Naive thymus-derived CD4-positive, alpha-beta T cell (primary cell): Measurements from ENCODE around the gene SLC7A6. TPM values are rescaled to one million over a fixed set of nuclear protein-coding genes. Genes with fewer than 3 reads are reported as not detected.

ENCODE experiments used
- ATAC-seq: fragments of 150-1000 bp; cut with Tn5 transposase; 2 replicates; pipeline ENCODE4 v1.10.0; 2021; ENCODE audit warnings: mild to moderate bottlenecking, moderate library complexity
- CTCF ChIA-PET: fragments of 350-600 bp; sonication (Branson Sonifier 250); formaldehyde crosslinking; loops from one replicate; lab custom pipeline; 2021; ENCODE audit warnings: antibody characterized with exemption; lab: Charles Lee
- POLR2A ChIA-PET: fragments of 350-600 bp; sonication (Branson Sonifier 250); formaldehyde crosslinking; loops from one replicate; lab custom pipeline; 2021; ENCODE audit warnings: antibody characterized with exemption, inconsistent platforms; lab: Charles Lee
- DNase-seq, 9 donors: peaks; one replicate each; pipeline versions ENCODE4 v3.0.0 to v3.0.0-alpha.2; 2020 to 2022; ENCODE audit warnings: mixed read lengths in 1 of 9
- H3K27ac ChIP-seq: one replicate; pipeline ENCODE4 v1.7.0; 2013; ENCODE audit warnings: mild to moderate bottlenecking, low read depth, low read length, moderate library complexity
- H3K27me3 ChIP-seq, 2 donors: one replicate each; pipeline ENCODE4 v1.7.0; 2013; ENCODE audit warnings: low read length in 2 of 2, mild to moderate bottlenecking in 2 of 2, moderate library complexity in 2 of 2; ENCODE audit not compliant: control insufficient read depth in 2 of 2, insufficient read depth in 2 of 2
- H3K36me3 ChIP-seq, 3 experiments: 1 replicate in 2 of 3; 2 replicates in 1 of 3; pipeline ENCODE4 v1.7.0; 2013; ENCODE audit warnings: low read length in 3 of 3, mild to moderate bottlenecking in 3 of 3, moderate library complexity in 1 of 3; ENCODE audit not compliant: insufficient read depth in 3 of 3, control insufficient read depth in 2 of 3
- H3K4me1 ChIP-seq, 2 donors: one replicate each; pipeline ENCODE4 v1.7.0; 2013; ENCODE audit warnings: low read length in 2 of 2, mild to moderate bottlenecking in 2 of 2, moderate library complexity in 1 of 2; ENCODE audit not compliant: control insufficient read depth in 2 of 2, insufficient read depth in 2 of 2
- H3K4me3 ChIP-seq: 2 replicates; pipeline ENCODE4 v1.7.0; 2013; ENCODE audit warnings: mild to moderate bottlenecking, low read length
- H3K9me3 ChIP-seq, 3 experiments: 1 replicate in 2 of 3; 2 replicates in 1 of 3; pipeline ENCODE4 v1.7.0; 2013; ENCODE audit warnings: low read length in 3 of 3; ENCODE audit not compliant: control insufficient read depth in 2 of 3
- H3K27ac Mint-ChIP-seq, 9 donors: one replicate each; pipeline ENCODE4 v1.8.0; 2020 to 2022; ENCODE audit warnings: mixed read lengths in 9 of 9, mild to moderate bottlenecking in 8 of 9, moderate library complexity in 5 of 9, inconsistent platforms in 2 of 9
- H3K27me3 Mint-ChIP-seq, 5 donors: one replicate each; pipeline ENCODE4 v1.8.0; 2021 to 2022; ENCODE audit warnings: mixed read lengths in 5 of 5, mild to moderate bottlenecking in 1 of 5
- H3K36me3 Mint-ChIP-seq, 5 donors: one replicate each; pipeline ENCODE4 v1.8.0; 2020 to 2022; ENCODE audit warnings: mixed read lengths in 5 of 5, mild to moderate bottlenecking in 3 of 5, inconsistent platforms in 1 of 5
- H3K4me1 Mint-ChIP-seq, 7 donors: one replicate each; pipeline ENCODE4 v1.8.0; 2020 to 2022; ENCODE audit warnings: mixed read lengths in 7 of 7, mild to moderate bottlenecking in 3 of 7, inconsistent platforms in 1 of 7
- H3K4me3 Mint-ChIP-seq, 10 donors: one replicate each; pipeline ENCODE4 v1.8.0; 2020 to 2022; ENCODE audit warnings: mild to moderate bottlenecking in 10 of 10, mixed read lengths in 10 of 10, moderate library complexity in 6 of 10, inconsistent platforms in 2 of 10
- H3K9me3 Mint-ChIP-seq, 11 donors: one replicate each; pipeline ENCODE4 v1.8.0; 2020 to 2022; ENCODE audit warnings: mixed read lengths in 11 of 11, mild to moderate bottlenecking in 4 of 11, inconsistent platforms in 1 of 11, moderate library complexity in 1 of 11
- intact Hi-C, 2 donors: fragments of 100-400 bp; cut with micrococcal nuclease; formaldehyde crosslinking; loops; one replicate each; pipeline ENCODE4 v1.15.1; 2023
- polyA plus RNA-seq, 2 donors: library from polyadenylated mRNA; unstranded; fragments of 300-500 nt; fragmentation: Illumina TruSeq; gene quantifications; one replicate each; pipeline ENCODE4 v1.2.3, GENCODE V29; 2021
- total RNA-seq, 6 experiments: library from RNA in 5 of 6; stranded (reverse) in 5 of 6; gene quantifications; 1 replicate in 5 of 6; 2 replicates in 1 of 6; pipeline ENCODE4 v1.2.3 and lab custom pipeline; 2021 to 2026

Gene SLC7A6
- total and polyA plus RNA-seq, 7 experiments from 2014 or later: 29.3 to 248 (median 163) TPM

GRCh38 chr16:68235887-68236136 lies 28.5 kb upstream of the SLC7A6 start, which contains the start of gene ESRP2:
Gene ESRP2 (minus strand): TSS chr16:68236127. CDS start chr16:68236045, 82 bp downstream.
- Histone ChIP-seq H3K36me3 (peaks cover 0 to 7% (median 0%) of the 10 kb centered on the region in 3 experiments), H3K4me1 (peaks cover 6 to 10% of the 10 kb centered on the region in 2 donors), H3K4me3 (peak within 1 kb of the TSS; percentile 91), H3K27ac (peak within 1 kb of the TSS; percentile 67), H3K9me3 (no peaks in the 10 kb centered on the region), H3K27me3 (no peaks in the 10 kb centered on the region)
- peaks cover 23 to 45% (median 34%) of the 10 kb centered on the region in 7 donors for H3K4me1 Mint-ChIP-seq
- H3K36me3 Mint-ChIP-seq: peaks cover 0 to 2% (median 0%) of the 10 kb centered on the region in 5 donors
- intact Hi-C loops: loop anchor here (2.0 to 10.0 kb wide), 8 partner anchors 25 to 571 kb away; partner anchors contain the start of genes ACD (in 1 of the 2), C16orf86 (in 1 of the 2), ENKD1 (in 1 of the 2) and NFATC3 (in 1 of the 2)
- DNase-seq (no peak), ATAC-seq (no peak)
- H3K27ac Mint-ChIP-seq: peak within 1 kb of the TSS; percentile 9 to 95 (median 89)
- peaks cover 0 to 13% (median 0%) of the 10 kb centered on the region in 5 donors for H3K27me3 Mint-ChIP-seq
- ChIA-PET CTCF (no interaction called here), POLR2A (interaction anchor here (1.0 to 1.7 kb wide), 2 partner anchors 81 to 151 kb away, joined by 5 to 9 read pairs; partner anchors contain the start of gene NFATC3)
- H3K4me3 Mint-ChIP-seq: peak within 1 kb of the TSS; percentile 90 to 99 (median 96)
- peaks cover 0 to 5% (median 0%) of the 10 kb centered on the region in 11 donors for H3K9me3 Mint-ChIP-seq

GRCh38 chr16:68236137-68236825 lies 28.0 kb upstream of the SLC7A6 start:
- peaks cover 0 to 5% (median 0%) of the 10 kb centered on the region in 11 donors for H3K9me3 Mint-ChIP-seq
- peak in 6 of 9 donors; percentile 30 to 49 (median 32) for DNase-seq
- peak overlapping the region; percentile 67 for H3K27ac ChIP-seq
- POLR2A ChIA-PET: interaction anchor here (0.8 to 2.3 kb wide), 10 partner anchors 9 to 300 kb away, joined by 3 to 9 read pairs (median 5); partner anchors contain the start of gene NFATC3
- no peaks in the 10 kb centered on the region for H3K9me3 ChIP-seq
- peak; percentile 9 for ATAC-seq
- peaks cover 0 to 13% (median 0%) of the 10 kb centered on the region in 5 donors for H3K27me3 Mint-ChIP-seq
- H3K4me1 ChIP-seq: peaks cover 6 to 10% of the 10 kb centered on the region in 2 donors
- intact Hi-C loops: loop anchor here (2.0 to 10.0 kb wide), 8 partner anchors 25 to 571 kb away; partner anchors contain the start of genes ACD (in 1 of the 2), C16orf86 (in 1 of the 2), ENKD1 (in 1 of the 2) and NFATC3 (in 1 of the 2)
- peak overlapping the region; percentile 90 to 99 (median 96) for H3K4me3 Mint-ChIP-seq
- H3K4me1 Mint-ChIP-seq: peaks cover 23 to 45% (median 34%) of the 10 kb centered on the region in 7 donors
- peak overlapping the region in 8 of 9 donors; percentile 69 to 95 (median 90) for H3K27ac Mint-ChIP-seq
- peaks cover 0 to 2% (median 0%) of the 10 kb centered on the region in 5 donors for H3K36me3 Mint-ChIP-seq
- peak overlapping the region; percentile 91 for H3K4me3 ChIP-seq
- peaks cover 0 to 2% (median 0%) of the 10 kb centered on the region in 3 experiments for H3K36me3 ChIP-seq
- CTCF ChIA-PET: interaction anchor here (0.6 to 1.2 kb wide), 2 partner anchors 19 to 197 kb away, joined by 3 read pairs; no protein-coding TSS in a partner anchor
- H3K27me3 ChIP-seq: no peaks in the 10 kb centered on the region

- Histone ChIP-seq H3K27me3 (no peaks in the 10 kb centered on the region), H3K9me3 (no peaks in the 10 kb centered on the region), H3K27ac (peak overlapping the region; percentile 67), H3K36me3 (no peaks in the 10 kb centered on the region), H3K4me3 (peak overlapping the region; percentile 91), H3K4me1 (peaks cover 6 to 10% of the 10 kb centered on the region in 2 donors)
- ChIA-PET CTCF (interaction anchor here (0.6 to 1.2 kb wide), 3 partner anchors 19 to 197 kb away, joined by 3 read pairs; no protein-coding TSS in a partner anchor), POLR2A (interaction anchor here (0.7 to 2.4 kb wide), 12 partner anchors 9 to 301 kb away, joined by 3 to 9 read pairs (median 4); partner anchors contain the start of genes NFATC3, PRMT7 and SLC7A6OS)
- peak in 3 of 9 donors; percentile 27 to 30 (median 29) for DNase-seq
- Mint-ChIP-seq H3K9me3 (peaks cover 0 to 5% (median 0%) of the 10 kb centered on the region in 11 donors), H3K4me3 (peak overlapping the region; percentile 90 to 99 (median 96)), H3K4me1 (peaks cover 23 to 45% (median 34%) of the 10 kb centered on the region in 7 donors), H3K36me3 (no peaks in the 10 kb centered on the region), H3K27ac (peak overlapping the region in 8 of 9 donors; percentile 69 to 95 (median 88)), H3K27me3 (peaks cover 0 to 13% (median 0%) of the 10 kb centered on the region in 5 donors)
- intact Hi-C loops: loop anchor here (1.0 to 10.0 kb wide), 10 partner anchors 8 to 572 kb away; partner anchors contain the start of genes PLA2G15 (in 2 of the 2), ACD (in 1 of the 2), C16orf86 (in 1 of the 2) and ENKD1 (in 1 of the 2)
- no peak for ATAC-seq
Measured at GRCh38 chr16:68236826-68237242, 27.5 kb upstream of the SLC7A6 start.

- peaks cover 0 to 5% (median 0%) of the 10 kb centered on the region in 11 donors for H3K9me3 Mint-ChIP-seq
- H3K27ac ChIP-seq: peak overlapping the region; percentile 67
Measured at GRCh38 chr16:68237243-68238028, 26.9 kb upstream of the SLC7A6 start.

GRCh38 chr16:68238029-68238345 lies 26.3 kb upstream of the SLC7A6 start:
- H3K27me3 Mint-ChIP-seq: peaks cover 0 to 13% (median 0%) of the 10 kb centered on the region in 5 donors
- Histone ChIP-seq H3K27me3 (no peaks in the 10 kb centered on the region), H3K9me3 (no peaks in the 10 kb centered on the region), H3K4me3 (peak overlapping the region; percentile 91), H3K4me1 (peaks cover 6 to 10% of the 10 kb centered on the region in 2 donors), H3K27ac (peak overlapping the region; percentile 67), H3K36me3 (no peaks in the 10 kb centered on the region)
- peak overlapping the region; percentile 72 to 95 (median 87) for H3K27ac Mint-ChIP-seq
- peaks cover 23 to 45% (median 32%) of the 10 kb centered on the region in 7 donors for H3K4me1 Mint-ChIP-seq
- no peaks in the 10 kb centered on the region for H3K36me3 Mint-ChIP-seq
- H3K4me3 Mint-ChIP-seq: peak overlapping the region; percentile 90 to 99 (median 96)
- peaks cover 0 to 5% (median 0%) of the 10 kb centered on the region in 11 donors for H3K9me3 Mint-ChIP-seq
- POLR2A ChIA-PET: interaction anchor here (1.2 to 2.4 kb wide), 5 partner anchors 8 to 302 kb away, joined by 3 to 6 read pairs (median 5); partner anchors contain the start of gene NFATC3
- intact Hi-C loops: loop anchor here (5.0 to 10.0 kb wide), 4 partner anchors 284 to 573 kb away; partner anchors contain the start of genes ACD (in 1 of the 2), C16orf86 (in 1 of the 2), ENKD1 (in 1 of the 2) and PARD6A (in 1 of the 2)
- ATAC-seq: peak; percentile 22
- DNase-seq: no peak
- CTCF ChIA-PET: interaction anchor here (1.6 kb wide), 2 partner anchors 24 to 88 kb away, joined by 4 to 9 read pairs; no protein-coding TSS in a partner anchor

More at GRCh38 chr16:68237243-68238028, 26.9 kb upstream of the SLC7A6 start:
- Mint-ChIP-seq H3K4me3 (peak overlapping the region; percentile 90 to 99 (median 96)), H3K27ac (peak overlapping the region; percentile 72 to 95 (median 87)), H3K27me3 (peaks cover 0 to 13% (median 0%) of the 10 kb centered on the region in 5 donors), H3K4me1 (peaks cover 23 to 45% (median 34%) of the 10 kb centered on the region in 7 donors), H3K36me3 (no peaks in the 10 kb centered on the region)
- intact Hi-C loops: loop anchor here (1.0 to 10.0 kb wide), 10 partner anchors 8 to 573 kb away; partner anchors contain the start of genes PLA2G15 (in 2 of the 2), ACD (in 1 of the 2), C16orf86 (in 1 of the 2) and ENKD1 (in 1 of the 2)
- Histone ChIP-seq H3K36me3 (no peaks in the 10 kb centered on the region), H3K9me3 (no peaks in the 10 kb centered on the region), H3K4me3 (peak overlapping the region; percentile 91), H3K27me3 (no peaks in the 10 kb centered on the region), H3K4me1 (peaks cover 6 to 10% of the 10 kb centered on the region in 2 donors)
- peak; percentile 88 for ATAC-seq
- ChIA-PET CTCF (interaction anchor here (0.7 to 1.2 kb wide), 2 partner anchors 152 to 198 kb away, joined by 3 read pairs; no protein-coding TSS in a partner anchor), POLR2A (interaction anchor here (0.7 to 2.4 kb wide), 13 partner anchors 9 to 301 kb away, joined by 3 to 9 read pairs (median 3); partner anchors contain the start of genes NFATC3, PRMT7 and SLC7A6OS)
- peak; percentile 71 to 90 (median 83) for DNase-seq
